Umbilical cord (tissue), 2 donors: Measurements from ENCODE around the gene ZNF232. TPM values are rescaled to one million over a fixed set of nuclear protein-coding genes. Genes with fewer than 3 reads are reported as not detected.
"Not testable (repeated sequence)": the region's sequence is repeated elsewhere in the genome, so short reads cannot be mapped to it uniquely, and the experiment has no call there.

Source experiments
- DNase-seq: peaks from one replicate; pipeline ENCODE4 v3.0.0-alpha.2; 2015; ENCODE audit warnings: low spot score
- total RNA-seq: library from RNA; depleted of rRNA; stranded (reverse); fragments of >200 nt; gene quantifications from one replicate; pipeline ENCODE4 v1.2.3, GENCODE V29; 2014; ENCODE audit warnings: low replicate concordance; ENCODE audit not compliant: insufficient read depth

ZNF232 gene
- total RNA-seq, 1 donor from 2014 or later, result 4.1 TPM

DNA sequence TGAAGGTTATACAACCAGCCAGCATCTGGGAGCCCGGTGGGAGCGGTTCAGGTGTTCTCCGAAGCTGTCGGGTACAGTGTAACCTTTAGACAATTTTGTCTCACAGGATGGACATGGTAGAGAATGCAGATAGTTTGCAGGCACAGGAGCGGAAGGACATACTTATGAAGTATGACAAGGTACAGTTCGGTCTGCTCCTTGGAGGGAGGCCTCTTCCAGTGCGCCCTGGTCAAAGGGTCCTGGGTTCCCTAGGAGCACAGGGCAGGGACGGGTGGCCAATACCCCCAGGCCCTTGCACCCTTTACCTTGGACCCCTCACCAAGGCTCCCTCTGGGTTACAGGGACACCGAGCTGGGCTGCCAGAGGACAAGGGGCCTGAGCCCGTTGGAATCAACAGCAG, 18.6 kb upstream of the ZNF232 start:
- not testable (repeated sequence) for DNase-seq

DNA sequence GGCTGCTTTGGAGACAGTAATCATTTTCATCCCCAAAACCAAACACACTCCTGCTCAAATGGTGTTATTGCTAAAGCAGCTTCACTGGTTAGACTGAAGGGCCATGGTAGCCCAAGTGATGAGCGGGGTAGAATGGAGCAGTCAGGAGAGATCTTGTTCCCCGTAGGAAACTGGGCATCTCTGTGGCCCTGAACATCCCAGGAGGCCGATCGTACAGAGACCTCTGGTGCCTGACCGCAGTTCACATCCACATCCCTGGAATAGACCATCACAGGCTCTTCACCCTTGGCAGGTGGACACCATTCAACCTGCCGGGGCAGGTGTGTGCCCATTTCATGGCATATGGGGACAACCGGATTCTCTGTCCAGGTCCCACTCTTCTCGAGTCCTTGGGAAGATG, 18.1 kb upstream of the ZNF232 start:
- not testable (repeated sequence) for DNase-seq

DNA sequence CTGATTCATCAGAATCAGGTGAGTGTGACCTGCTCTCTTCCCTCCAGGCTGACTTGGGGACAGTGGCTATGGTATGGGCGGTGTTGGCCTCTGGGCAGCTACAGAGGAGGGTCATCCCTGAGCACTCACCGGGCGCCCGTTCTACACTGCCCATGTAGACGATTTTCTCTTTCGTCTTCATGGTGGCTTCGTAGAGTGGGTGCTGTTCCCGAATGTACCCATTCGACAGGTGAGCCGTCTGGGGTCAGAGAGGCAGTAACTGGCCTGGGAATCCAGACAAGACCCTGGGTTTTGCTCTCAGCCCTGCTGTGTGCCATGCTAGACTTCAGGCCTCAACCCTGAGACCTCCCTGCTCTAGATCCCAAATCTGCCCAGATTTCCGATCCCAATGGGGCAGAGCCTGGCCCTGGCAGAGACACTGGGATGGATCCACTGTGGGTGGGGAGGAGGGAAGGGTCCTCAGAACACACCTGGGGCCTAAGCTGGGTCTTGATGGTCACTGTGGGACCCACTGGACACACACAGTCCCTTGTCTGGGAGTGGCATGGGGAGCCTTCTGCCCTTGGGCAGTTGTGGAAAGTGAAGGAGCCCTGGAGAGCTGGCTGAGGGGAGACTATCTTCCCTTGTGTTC, 17.3 kb upstream of the ZNF232 start:
- DNase-seq, result no peak

DNA sequence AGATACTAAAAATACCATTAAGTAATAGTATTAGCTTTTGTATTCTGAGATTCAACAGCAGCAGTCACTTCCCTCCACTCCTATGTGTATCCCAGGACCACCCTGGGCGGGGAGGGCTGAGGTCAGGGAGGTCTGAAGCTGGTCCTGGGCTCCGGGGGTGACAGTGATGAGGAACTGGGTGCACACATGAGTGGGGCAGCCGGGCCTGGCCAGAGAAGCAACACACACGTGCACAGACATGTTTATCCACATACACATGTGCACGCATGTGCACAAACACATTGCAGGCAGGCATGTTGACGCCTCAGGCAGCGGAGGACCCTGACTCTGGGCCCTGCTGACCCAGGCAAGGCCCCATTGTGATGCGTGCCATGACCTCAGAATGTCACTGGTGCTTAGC, 16.7 kb upstream of the ZNF232 start:
- DNase-seq, result not testable (repeated sequence)

DNA sequence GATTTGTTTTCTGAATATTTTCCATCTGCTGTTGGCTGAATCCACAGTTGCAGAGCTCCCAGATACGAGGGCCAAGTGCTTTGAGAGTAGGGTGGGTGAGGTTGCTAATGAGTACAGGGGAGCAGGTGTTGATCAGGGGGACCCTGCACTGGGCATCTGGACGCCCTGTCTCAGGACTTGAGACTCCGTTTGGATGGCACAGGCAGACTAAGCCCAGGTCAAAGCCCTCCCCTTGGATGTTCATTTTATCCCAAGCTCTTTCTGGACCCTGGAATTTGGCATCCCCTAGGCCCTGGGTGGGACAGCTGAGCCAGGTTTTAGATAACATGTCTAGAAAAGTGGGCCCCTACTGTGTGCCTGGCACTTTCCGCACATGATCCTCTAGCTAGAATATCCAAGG, 16.2 kb upstream of the ZNF232 start:
- no peak for DNase-seq

DNA sequence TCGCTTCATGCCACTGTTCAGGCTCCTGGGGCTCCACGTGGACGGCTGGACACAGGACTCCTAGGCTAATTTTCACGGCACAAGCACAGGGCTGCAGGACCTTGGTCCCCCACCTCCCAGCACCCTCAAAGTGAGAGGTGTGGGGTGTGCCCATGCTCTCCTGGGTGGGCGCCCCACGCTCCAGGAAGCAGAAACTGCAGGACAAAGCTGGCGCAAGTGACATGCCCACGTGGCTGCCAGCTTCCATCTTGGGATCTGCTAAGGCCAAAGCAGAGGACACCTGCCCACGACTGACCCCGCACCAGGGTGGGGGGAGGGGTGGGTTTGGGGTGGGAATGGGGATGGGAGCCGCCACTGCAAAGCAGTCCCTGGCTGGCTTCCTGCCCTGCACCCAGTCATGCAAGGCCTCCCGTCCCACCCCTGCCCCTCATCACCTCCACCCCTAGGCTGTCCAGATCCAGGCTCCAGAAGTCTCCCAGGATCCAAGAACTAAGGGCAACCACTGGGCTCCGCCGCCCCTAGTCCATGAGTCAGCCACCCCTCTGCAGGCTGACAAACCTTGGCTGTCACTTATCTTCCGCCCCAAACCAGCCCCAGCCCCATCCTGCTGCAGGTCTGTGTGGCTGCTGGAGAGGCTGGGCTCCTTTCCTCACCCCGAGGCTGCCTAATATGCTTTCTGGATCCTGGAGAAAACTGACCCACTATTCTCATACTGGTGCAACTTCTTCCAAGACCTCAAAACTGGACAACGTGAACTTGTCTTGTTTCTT, 15.2 kb upstream of the ZNF232 start:
- DNase-seq, result no peak

DNA sequence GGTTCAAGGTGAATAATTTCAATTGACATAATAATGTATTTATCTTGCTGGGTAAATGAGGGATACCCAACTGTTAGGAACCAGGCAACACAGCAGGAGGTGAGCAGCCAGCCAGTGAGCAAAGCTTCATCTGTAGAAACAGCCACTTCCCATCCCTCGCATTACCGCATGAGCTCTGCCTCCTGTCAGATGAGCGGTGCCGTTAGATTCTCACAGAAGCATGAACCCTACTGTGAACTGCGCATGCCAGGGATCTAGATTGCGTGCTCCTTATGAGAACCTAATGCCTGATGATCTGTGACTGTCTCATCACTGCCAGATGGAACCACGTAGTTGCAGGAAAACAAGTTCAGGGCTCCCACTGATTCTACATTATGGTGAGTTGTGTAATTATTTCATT, 13.2 kb upstream of the ZNF232 start:
- not testable (repeated sequence) for DNase-seq

DNA sequence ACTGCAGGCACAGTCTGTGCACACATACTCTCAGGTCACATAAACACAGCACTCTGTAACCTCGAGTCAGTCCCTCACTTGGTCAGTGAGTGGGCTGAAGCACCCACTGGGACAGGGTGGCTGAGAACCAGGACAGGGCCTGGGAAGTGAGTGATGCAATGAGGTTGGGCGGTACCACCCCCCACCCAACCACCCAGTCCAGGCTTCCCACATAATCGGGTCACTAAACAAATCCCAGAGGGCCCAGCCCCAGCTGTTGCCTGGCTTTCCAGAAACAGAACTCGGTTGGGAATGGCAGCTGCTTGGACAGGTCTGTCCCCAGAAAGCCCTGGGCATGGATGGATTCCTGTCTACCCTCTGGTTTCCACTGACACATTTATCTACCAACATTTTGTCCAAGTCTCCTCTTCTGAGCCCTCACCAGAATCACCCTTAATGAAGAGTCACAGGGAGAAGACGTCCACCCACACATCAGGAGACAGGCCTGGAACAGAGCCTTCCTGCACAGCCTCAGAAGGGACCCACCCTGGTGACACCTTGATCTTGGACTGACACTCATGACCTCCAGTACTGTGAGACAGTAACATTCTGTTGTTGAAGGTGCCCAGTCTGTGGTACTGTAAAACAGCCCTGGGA, 12.6 kb upstream of the ZNF232 start:
- not testable (repeated sequence) for DNase-seq

DNA sequence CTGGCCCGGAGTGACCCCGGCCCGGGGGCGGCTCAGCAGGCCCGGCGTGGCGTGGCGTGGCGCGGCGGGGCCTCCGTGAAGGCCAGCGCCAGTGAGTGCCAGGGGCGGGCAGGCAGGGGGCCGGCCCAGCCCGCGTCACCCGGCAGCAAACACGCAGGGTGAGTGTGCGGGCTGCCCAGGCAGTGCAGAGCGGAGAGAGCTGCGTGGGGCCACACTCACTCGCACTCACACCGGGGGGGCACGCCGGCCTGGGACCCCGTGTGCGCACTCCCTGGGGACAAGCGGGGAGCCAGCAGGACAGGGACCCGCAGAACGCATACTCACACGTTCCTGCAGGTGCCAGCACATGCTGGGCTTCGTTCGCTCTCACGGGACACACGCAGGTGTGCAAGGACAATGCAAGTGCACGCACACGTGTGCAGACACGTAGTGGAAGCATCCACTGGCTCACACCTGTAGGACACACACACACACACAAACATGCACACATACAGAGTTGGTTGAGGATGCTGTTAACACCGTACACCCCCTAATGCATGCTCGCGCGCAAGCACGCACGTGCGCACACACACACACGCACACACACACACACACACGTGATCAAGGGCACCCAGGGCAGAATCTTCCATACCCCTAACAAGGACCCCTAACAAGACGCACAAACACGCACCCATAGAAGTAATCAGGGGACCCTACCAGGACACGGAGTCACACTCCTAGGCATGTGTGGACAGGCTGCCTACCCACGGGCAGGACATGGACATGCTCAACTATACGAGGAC, 11.9 kb upstream of the ZNF232 start:
- no peak for DNase-seq

DNA sequence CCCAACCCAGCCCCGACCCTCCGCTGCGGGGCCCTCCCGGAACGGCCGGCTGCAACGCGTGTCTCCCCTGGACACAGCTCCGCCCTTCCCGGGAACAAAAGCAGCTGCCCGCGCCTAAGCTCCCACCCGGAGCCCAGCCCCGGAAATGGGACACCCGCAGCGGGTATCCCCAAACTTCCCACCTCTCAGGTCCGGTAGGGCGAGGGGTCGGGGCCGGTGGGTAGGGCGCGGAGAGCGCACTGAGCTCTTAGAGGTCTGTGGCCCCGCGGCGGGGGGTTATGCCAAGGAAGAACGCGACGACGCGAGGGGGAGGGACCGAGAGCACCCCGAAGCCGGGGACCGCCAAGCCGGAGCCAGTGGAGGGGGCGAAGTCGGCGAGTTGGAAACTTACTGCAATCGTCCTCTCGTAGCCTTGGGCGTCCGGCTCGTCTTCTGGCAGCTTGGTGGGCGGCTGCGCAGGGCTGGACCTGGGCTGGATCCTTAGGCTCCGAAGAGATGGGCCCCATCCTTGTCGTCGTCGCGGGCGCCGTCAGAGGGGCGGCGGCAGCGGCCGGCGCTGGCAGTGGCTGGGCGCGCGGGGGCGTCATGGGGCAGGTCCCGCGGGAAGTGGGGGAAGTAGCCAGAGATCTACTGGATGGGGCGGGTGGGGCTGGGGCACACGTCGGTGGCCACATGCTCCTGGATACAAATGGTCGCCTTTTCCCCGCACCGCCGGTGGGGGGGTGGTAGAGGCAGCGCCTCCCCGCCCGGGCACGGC, 11.1 kb upstream of the ZNF232 start:
- no peak for DNase-seq

DNA sequence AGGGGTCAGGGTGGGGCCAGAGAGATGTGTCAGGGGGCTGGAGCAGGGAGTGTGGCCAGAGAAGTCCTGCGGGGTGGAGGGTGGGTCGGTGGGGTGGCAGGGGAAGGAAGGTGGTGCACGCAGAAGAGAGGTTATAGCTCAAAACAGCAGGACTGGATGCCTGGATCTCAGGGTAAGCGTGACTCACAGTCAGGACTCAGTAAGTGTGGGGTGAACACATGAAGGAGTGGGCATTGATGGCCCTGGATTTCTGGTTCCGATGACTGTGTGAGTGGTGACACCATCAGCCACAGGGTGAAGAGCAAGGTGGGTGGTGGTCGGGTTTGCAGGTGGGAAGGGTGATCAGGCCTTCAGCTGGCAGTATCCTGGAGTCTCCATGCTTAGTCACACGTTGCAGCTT, 10.4 kb upstream of the ZNF232 start:
- DNase-seq, result not testable (repeated sequence)

DNA sequence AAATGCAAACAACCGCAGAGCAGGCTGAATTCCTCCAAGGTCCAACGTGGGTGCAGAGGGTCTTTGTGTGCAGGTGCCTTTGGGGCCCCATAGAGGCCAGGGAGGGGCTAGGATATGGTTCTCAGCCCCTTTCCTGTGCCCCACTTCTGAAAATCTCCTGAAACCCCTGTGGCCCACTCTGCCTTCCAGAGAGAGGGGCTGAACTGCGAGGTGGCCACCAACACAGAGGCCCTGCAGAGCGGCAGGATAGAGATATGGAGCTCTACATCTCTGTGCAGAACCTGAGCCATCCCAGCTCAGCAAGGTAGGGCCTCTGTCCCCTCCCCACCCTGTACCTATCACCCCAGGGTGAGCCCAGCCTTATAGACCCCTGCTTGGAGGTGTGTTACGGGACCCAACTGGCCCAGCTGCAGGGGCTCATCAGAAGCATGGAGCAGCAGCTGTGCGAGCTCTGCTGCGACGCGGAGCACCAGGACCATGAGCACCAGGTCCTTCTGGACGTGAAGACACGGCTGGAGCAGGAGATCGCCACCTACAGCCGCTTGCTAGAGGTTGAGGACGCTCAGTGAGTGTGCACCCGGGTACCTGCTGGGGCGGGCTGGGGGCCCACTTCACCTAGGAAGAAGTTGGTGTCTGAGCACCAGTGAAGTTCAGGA, 9.6 kb upstream of the ZNF232 start:
- DNase-seq, result no peak

DNA sequence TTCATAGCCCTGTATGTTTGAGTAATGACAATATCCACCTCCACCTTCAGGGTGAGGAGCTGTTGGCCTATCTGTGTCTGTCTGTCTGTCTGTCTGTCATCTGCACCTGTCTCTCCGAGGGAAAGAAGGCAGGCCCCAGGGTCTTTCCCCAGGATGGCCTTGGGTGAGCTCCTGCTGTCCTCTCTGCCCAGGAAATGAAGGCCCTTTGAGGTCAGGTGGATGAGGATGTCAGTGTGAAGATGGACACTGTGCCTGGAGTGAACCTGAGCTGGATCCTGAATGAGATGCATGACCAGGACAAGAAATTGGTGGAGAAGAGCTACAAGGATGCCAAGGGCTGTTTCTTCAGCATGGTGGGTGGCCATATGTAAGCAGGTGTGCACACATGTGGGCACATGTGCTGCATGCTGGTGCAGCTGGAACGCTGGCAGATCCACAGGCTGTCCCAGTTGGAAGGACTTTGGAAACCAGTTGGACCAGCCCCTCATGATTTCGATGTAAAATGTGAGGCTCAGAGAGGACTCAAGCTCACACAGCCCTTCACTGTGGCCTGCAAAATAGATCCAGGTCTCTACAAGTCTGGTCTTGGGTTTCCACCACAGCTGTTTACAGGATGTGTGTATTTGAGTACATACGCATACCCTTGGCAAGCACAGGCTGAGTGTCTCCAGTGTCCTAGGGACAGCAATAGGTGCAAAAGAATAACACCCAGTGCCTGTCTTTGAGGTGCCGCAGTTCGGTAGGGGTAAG, 8.9 kb upstream of the ZNF232 start:
- not testable (repeated sequence) for DNase-seq

DNA sequence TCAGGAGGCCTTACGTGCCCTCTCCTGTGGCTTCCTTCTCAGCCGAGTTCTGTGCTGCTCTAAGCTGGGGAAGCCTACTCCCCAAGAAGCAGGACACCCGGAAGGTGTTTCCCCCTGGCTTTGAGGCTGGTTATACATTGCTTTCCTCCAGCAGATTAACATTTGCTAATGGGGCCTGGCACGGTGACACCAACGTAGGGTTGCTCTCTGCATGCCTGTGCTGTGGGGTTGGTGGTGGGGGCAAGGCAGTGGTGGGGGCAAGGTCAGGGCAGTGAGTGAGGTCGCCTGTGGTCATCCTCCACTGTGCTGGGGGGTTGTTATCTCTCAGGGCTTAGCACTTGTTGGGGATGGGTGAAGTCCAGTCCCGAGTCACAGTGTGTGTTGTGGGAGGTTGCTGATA, 8.4 kb upstream of the ZNF232 start:
- no peak for DNase-seq

DNA sequence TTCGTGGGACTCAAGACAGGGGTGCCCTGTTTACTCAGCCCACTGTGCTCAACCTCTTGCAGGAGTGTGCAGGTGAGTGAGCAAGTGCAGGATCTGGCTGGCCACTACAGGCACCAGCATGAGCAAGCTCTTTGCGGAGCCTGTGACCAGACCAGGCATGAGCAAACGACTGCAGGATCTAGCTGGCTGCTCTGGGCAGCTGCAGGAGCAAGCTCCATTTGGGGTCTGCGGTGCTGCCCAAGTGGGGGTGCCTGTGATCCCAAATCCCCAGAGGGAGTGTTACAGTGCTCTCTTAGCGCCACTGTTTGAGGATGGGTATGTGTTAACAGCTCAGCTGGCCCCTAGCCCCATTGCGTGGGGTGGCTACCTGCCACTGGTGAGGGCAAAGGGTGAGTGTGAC, 6.5 kb upstream of the ZNF232 start:
- no peak for DNase-seq

DNA sequence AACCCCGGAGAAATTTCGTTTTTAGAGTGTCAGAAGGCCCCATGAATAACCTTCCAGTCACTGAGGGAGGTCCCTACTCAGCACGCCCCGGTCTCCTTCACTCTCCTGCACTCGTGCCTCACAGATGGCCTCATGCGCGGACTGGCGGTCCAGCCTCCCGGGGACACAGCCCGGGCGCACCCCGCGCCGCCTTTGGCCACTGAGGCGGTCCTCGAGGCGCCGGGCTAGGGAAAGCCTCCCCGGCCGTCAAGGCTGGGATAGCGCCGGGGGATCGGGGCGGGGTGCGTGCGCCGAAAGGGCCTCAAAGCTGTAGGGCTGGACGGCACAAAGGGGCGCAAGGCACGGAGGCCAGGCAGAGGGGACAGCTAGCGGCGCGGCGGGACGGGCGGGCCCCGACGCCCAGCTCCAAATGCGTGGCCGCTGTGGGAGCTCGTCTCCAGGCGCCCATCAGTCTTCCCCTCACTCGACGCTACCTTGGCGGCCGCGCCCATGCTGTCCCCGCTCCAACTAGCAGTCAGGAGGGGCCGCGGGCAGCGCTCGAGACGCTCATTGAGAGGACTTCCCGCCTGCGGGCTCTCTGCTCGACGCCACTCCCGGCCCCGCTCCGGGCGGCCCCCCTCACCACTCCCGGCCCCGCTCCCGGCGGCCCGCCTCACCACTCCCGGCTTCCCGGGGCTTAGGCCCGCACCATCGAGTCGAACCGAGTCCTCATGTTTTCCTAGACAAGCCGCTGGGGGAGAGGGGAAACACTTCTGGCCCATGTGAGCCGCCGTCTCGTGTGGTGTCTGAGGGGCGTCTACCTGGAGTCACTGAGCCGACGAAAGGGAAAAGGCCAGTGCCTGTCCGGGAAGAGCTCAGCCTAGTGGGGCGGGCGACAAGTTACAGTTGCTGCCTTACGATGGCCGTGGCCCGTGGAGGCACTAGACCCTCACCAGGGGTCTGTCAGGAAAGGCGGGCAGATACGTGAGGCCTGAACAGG, 4.3 kb upstream of the ZNF232 start, which contains the start of gene USP6:
Gene USP6, plus strand, starts transcription at position 360 of the 979 bp plus-strand sequence. CDS start 14,336 bp downstream, outside the sequence.
- no peak for DNase-seq

DNA sequence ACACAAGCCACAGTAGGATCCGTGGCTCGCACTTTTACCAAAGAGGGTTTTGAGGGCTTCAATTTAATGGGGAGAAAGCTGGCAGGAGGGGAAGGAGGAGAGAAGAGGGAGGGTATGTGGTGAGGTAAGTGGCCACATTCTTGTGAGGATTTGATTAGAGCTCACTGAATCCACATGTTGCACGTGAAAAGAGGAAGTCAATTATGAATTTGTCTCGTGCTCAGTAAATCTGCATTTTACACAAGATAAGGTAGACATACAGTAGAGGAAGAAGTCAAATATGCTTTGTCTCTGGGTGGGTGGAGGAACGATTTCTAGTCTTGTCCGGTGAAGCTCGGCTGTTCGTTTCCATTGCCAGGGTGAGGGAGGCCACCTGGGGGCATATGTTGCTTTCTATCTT, 862 bp downstream of the ZNF232 start:
- DNase-seq, result no peak

DNA sequence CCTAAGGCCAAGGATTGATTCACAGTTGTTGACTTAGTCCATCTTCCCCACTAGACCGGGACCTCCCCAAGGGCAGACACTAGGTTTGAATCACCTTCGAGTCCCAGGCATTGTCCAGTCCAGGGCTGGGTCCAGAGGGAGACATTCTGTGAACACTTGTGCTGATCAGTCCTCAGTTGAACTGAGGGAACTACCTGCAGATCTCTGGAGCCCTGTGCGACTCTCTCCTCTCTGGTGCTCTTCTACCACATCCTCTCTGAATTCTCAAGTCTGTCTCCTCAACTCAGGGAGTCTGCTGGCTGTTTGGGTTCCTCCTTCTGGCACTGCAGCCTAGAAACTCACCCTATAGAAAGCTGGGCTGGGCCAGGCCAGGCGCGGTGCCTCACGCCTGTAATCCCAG, 10.8 kb downstream of the ZNF232 start:
- no peak for DNase-seq

DNA sequence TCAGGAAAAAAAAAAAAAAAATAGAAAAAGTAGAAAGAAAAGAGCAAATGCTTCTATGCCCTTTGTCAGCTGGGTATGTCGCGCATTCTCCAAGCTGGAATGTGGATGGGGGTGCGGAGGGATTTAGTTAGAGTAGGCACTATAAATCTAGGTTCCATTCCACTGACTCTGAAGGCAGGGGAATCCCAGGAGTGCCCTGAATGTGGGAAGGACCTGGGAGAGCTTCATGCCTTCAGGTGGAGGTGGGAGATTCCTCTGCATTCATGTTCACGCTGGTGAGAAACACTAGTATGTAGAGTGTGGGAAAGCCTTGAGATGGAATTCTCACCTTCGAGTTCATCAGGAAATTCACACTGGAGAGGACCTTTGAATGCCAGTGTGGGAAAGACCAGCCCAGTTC, 12.4 kb downstream of the ZNF232 start:
- DNase-seq, result no peak
